ENCODE data around the gene MEIOB. TPM values are rescaled to one million over a fixed set of nuclear protein-coding genes. Genes with fewer than 3 reads are reported as not detected.

MEIOB gene
- total RNA-seq, 1 donor from 2014 or later: not detected

- H3K9me3 ChIP-seq (replicated peaks): no peaks in the 10 kb centered on the region
- no peaks in the 10 kb centered on the region for H3K36me3 ChIP-seq
- H3K4me1 ChIP-seq: no peaks in the 10 kb centered on the region
- H3K4me3 ChIP-seq: no peak overlapping the region
- intact Hi-C loops (cut with micrococcal nuclease): no loop called here
- H3K27ac ChIP-seq (replicated peaks): no peak overlapping the region
- DNase-seq: no peak
- TF ChIP-seq, protein P1, sequence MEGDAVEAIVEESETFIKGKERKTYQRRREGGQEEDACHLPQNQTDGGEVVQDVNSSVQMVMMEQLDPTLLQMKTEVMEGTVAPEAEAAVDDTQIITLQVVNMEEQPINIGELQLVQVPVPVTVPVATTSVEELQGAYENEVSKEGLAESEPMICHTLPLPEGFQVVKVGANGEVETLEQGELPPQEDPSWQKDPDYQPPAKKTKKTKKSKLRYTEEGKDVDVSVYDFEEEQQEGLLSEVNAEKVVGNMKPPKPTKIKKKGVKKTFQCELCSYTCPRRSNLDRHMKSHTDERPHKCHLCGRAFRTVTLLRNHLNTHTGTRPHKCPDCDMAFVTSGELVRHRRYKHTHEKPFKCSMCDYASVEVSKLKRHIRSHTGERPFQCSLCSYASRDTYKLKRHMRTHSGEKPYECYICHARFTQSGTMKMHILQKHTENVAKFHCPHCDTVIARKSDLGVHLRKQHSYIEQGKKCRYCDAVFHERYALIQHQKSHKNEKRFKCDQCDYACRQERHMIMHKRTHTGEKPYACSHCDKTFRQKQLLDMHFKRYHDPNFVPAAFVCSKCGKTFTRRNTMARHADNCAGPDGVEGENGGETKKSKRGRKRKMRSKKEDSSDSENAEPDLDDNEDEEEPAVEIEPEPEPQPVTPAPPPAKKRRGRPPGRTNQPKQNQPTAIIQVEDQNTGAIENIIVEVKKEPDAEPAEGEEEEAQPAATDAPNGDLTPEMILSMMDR (IDR thresholded peaks at IDR 0.05; ENCODE audit: borderline replicate concordance): no peak
- peaks cover 91% of the 10 kb centered on the region for H3K27me3 ChIP-seq (ENCODE audit: low read depth)
These were observed 37.0 kb upstream of the MEIOB start for GRCh38 chr16:1908983-1909382.

DNA sequence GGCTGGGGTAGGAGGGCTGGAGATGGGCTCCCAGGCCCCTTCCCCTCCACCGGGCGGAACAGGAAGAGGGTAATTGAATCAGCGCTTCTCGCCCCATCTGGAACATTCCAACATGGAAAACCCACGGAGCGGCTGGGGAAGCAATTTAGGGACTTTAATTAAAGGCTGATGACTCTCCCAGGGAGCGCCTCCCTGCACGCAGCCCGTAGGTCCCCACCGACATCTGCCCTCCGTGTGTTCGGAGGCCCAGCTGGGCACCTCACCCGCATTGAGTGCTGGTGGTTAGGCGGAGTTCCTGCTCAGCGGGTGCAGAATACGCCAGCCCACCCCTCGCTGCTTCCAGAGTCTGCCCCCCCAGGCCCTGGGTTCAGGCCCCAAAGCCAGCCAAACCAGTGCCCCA lies 36.2 kb upstream of the MEIOB start:
- no peak for DNase-seq
- no peaks in the 10 kb centered on the region for H3K9me3 ChIP-seq (replicated peaks)
- no peak overlapping the region for H3K27ac ChIP-seq (replicated peaks)
- peaks cover 91% of the 10 kb centered on the region for H3K27me3 ChIP-seq (ENCODE audit: low read depth)
- H3K4me3 ChIP-seq: no peak overlapping the region
- TF ChIP-seq, protein P1 (IDR thresholded peaks at IDR 0.05; ENCODE audit: borderline replicate concordance): no peak
- H3K36me3 ChIP-seq: no peaks in the 10 kb centered on the region
- no peaks in the 10 kb centered on the region for H3K4me1 ChIP-seq
- intact Hi-C loops (cut with micrococcal nuclease): no loop called here

DNA sequence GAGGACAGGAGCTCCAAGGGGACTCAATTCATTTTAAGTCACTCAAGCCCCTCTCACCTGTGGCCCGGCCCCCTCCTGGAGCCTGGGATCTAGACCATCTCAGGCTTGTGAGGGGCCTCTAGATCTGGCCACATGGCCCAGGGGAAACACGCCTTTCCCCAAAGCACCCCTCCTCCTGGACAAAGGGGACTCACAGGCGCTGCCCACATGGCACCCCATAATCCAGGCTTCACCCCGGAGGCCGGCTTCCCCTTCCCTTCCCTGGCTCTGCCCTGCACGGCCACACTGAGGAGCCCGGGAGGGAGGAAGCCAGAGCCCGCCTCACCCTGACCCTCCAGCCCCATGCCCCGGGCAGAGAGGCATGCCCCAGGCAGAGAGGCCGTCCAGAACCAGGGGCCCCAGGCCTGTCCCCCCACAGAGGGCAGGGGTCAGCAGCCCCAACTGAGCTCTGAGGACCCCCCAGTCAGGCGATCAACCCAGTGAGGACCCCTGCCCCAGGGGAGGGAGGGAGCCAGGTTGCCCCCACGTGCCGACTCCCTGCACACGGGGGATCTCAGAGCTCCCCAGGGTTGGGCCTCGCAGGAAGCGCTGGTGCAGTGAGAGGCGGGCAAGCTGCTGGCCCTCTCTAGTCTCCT lies 35.4 kb upstream of the MEIOB start:
- intact Hi-C loops (cut with micrococcal nuclease): no loop called here
- no peak for DNase-seq
- TF ChIP-seq, protein P1 (IDR thresholded peaks at IDR 0.05; ENCODE audit: borderline replicate concordance): no peak
- peaks cover 94% of the 10 kb centered on the region for H3K27me3 ChIP-seq (ENCODE audit: low read depth)
- H3K36me3 ChIP-seq: no peaks in the 10 kb centered on the region
- no peaks in the 10 kb centered on the region for H3K4me1 ChIP-seq
- no peaks in the 10 kb centered on the region for H3K9me3 ChIP-seq (replicated peaks)
- no peak overlapping the region for H3K4me3 ChIP-seq
- no peak overlapping the region for H3K27ac ChIP-seq (replicated peaks)

DNA sequence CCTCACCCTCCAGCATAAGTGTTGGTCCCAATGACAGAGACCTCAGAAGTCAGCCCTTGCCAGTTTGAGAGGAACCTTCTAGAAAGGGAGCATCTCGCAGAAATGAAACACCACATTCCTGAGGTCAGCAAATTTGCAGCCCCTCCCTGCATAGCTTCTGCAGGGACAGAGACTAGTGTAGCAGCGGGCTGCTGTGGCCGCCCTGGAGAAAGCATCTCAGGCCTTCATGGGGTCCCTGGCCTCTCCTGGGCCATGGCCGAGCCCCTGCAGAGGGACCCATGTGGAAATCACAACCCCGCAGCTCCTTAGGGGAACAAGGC lies 34.8 kb upstream of the MEIOB start:
- H3K4me3 ChIP-seq: no peak overlapping the region
- H3K27me3 ChIP-seq (ENCODE audit: low read depth): peaks cover 94% of the 10 kb centered on the region
- intact Hi-C loops (cut with micrococcal nuclease): no loop called here
- H3K4me1 ChIP-seq: no peaks in the 10 kb centered on the region
- H3K27ac ChIP-seq (replicated peaks): no peak overlapping the region
- no peak for DNase-seq
- no peaks in the 10 kb centered on the region for H3K36me3 ChIP-seq
- TF ChIP-seq, protein P1 (IDR thresholded peaks at IDR 0.05; ENCODE audit: borderline replicate concordance): no peak
- H3K9me3 ChIP-seq (replicated peaks): no peaks in the 10 kb centered on the region

- Histone ChIP-seq H3K36me3 (no peaks in the 10 kb centered on the region), H3K9me3 (replicated peaks) (no peaks in the 10 kb centered on the region), H3K27me3 (ENCODE audit: low read depth) (peaks cover 92% of the 10 kb centered on the region), H3K4me1 (no peaks in the 10 kb centered on the region), H3K4me3 (no peak overlapping the region), H3K27ac (replicated peaks) (no peak overlapping the region)
- intact Hi-C loops (cut with micrococcal nuclease): no loop called here
- no peak for DNase-seq
- TF ChIP-seq, protein P1 (IDR thresholded peaks at IDR 0.05; ENCODE audit: borderline replicate concordance): no peak
These were observed 34.3 kb upstream of the MEIOB start for GRCh38 chr16:1906055-1906845.
